Right lobe of liver (tissue), 4 donors: ENCODE measurements around the gene PSMB2.

ENCODE experiments used
- POLR2A ChIP-seq: fragments of 450-650 bp; IDR thresholded peaks from one replicate; pipeline ENCODE4 v1.6.1; 2017; ENCODE audit warnings: antibody characterized with exemption, mild to moderate bottlenecking
- TF ChIP-seq, protein P1 (sequence below), 4 donors: fragments of 200-600 bp in 3 of 4; fragments of 450-650 bp in 1 of 4; IDR thresholded peaks; one replicate each; pipeline versions ENCODE4 v1.5.1 to v1.8.0; 2016 to 2022; ENCODE audit warnings: antibody characterized with exemption in 4 of 4, mild to moderate bottlenecking in 2 of 4
- donor health status: DM: no; HTN: no; CAD: no.
- donor health status: DM: no; HTN: no; CAD: no.
- donor health status: DM: no; HTN: yes; CAD: no.

DNA sequence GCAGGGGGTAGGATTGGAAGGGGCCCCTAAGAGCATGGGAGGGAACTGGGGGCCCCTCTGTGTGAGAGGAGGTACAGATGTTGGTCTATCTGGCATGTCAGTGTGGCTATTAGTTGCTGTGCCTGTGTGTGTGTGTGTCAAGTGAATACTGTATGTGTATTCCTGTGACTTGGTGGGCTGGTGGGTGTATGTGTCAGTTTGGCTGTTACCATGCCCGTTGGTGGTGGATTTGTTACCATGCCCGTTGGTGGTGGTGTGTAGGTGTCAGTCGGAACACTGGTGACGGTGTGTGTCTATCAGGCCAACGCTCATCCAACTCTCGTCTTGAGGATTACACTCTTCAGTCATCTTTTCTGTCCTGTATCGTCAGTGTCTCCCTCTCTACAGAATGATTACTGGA lies 45.6 kb downstream of the PSMB2 start:
- TF ChIP-seq POLR2A: no peak
- TF ChIP-seq, protein P1, sequence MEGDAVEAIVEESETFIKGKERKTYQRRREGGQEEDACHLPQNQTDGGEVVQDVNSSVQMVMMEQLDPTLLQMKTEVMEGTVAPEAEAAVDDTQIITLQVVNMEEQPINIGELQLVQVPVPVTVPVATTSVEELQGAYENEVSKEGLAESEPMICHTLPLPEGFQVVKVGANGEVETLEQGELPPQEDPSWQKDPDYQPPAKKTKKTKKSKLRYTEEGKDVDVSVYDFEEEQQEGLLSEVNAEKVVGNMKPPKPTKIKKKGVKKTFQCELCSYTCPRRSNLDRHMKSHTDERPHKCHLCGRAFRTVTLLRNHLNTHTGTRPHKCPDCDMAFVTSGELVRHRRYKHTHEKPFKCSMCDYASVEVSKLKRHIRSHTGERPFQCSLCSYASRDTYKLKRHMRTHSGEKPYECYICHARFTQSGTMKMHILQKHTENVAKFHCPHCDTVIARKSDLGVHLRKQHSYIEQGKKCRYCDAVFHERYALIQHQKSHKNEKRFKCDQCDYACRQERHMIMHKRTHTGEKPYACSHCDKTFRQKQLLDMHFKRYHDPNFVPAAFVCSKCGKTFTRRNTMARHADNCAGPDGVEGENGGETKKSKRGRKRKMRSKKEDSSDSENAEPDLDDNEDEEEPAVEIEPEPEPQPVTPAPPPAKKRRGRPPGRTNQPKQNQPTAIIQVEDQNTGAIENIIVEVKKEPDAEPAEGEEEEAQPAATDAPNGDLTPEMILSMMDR (IDR thresholded peaks at IDR 0.05): no peak
